HG02885 (cell line): ENCODE data around the gene FTCD.

Experiments used
- ATAC-seq: cut with Tn5 transposase; IDR thresholded peaks from one replicate; pipeline ENCODE4 v1.9.1; 2021; ENCODE audit warnings: mild to moderate bottlenecking; ENCODE audit not compliant: unreplicated experiment, poor library complexity

The FTCD gene

DNA sequence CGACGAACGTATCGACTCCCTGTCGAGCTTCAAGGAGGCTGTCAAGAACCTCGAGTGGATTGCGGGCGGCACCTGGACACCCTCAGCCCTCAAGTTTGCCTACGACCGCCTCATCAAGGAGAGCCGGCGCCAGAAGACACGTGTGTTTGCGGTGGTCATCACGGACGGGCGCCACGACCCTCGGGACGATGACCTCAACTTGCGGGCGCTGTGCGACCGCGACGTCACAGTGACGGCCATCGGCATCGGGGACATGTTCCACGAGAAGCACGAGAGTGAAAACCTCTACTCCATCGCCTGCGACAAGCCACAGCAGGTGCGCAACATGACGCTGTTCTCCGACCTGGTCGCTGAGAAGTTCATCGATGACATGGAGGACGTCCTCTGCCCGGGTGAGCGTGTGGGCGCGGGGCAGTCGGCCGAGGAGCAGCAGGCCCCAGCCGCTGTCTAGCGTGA lies 29.5 kb downstream of the FTCD start:
- ATAC-seq: no peak

DNA sequence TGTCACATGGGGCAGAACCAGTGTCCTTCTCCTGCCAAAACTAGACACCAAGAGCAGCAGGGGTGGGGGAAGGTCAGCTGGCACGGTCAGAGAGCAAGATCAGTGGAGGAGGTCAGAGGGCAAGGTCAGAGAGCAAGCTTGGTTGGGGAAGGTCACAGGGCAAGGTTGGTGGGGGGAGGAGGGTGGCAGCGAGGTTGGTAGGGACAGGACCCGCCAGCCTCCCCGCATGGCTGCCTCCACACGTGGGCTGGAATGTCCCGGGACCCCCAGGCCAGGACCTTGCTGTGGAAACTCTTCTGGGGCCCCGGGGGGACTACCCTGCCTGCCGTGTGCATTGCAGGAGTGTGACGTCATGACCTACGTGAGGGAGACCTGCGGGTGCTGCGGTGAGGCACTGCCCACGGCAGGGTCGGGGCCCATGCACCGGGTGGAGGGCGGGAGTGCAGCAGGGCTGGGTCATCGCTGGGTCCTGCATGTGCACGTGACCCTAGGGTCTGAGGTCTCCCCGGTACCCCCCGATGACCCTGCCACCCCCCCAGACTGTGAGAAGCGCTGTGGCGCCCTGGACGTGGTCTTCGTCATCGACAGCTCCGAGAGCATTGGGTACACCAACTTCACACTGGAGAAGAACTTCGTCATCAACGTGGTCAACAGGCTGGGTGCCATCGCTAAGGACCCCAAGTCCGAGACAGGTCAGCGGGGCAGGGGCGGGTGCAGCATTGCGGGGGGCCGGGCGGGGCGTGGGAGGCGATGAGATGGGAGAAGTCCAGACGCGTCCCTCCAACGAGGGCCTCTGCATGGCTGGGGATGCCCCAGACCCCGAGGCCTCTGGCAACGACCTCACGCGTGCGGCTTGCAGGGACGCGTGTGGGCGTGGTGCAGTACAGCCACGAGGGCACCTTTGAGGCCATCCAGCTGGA lies 30.2 kb downstream of the FTCD start:
- no peak for ATAC-seq

DNA sequence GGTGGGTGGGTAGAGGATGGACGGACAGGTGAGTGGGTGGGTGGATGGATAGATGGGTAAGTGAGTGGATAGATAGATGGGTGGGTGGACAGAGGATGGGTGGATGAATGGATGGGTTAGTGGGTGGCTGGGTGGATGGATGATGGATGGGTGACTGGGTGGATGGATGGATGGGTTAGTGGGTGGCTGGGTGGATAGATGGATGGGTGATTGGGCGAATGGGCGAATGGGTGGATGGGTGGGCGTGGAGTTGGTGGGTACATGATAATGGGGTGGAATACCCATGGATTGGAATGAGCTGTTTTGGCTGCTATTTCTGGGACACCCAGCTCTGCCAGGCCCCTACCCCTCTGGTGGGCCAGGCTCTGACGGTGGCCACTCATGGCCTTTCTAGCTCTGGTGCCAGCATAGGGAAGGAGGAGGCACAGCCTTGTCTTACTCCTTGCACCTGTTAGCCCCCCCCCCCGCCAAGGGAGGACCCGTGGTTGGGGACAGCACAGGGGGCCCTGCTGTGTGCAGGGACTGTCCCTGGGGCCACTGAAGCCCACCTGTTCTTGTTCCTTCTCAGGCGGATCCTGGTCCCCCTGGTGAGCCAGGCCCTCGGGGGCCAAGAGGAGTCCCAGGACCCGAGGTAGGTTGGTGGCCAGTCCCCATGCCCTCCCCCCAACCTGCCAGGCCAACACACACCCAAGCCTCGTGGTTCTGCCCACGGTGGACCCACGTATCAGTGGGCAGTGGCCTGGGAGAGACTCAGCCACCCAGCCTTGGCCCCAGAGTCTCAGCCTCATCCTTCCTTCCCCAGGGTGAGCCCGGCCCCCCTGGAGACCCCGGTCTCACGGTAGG lies 31.1 kb downstream of the FTCD start:
- ATAC-seq: no peak

DNA sequence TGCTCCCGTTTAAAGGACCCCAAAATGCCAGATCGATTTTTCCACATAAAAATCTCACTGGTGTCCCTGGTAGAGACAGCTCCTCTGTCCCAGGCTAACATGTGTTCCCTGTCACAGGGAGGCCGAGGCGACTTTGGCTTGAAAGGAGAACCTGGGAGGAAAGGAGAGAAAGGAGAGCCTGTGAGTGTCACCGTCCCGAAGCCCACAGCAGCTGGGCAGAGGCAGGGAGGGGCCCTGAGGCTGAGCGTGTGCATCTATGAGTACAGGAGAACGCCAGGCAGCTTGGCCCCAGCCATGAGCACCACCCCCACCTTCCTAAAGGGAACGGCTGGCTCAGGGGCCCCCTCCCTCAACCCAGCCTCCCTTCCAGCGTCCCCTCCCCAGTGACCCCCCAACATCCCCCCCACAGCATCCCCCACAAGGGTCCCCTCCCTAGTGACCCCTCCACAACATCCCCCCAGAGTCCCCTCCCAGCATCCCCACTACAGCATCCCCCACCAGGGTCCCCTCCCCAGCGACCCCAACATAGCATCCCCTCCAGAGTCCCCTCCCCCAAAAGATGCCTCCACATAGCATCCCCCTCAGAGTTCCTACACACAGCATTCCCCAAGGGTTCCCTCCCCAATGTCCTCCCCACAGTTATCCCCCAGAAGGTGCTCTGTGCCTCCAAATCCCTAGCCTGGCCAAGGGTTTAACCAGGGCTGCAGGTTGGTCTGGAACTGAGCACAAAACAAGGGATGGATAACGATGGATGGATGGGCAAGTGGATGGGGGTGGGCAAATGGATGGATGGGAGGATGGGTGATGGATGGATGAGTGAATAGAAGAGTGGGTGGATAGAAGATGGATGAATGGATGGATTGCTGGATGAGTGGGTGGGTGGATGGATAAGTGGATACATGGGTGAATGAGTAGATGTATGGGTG lies 32.4 kb downstream of the FTCD start:
- ATAC-seq: no peak

DNA sequence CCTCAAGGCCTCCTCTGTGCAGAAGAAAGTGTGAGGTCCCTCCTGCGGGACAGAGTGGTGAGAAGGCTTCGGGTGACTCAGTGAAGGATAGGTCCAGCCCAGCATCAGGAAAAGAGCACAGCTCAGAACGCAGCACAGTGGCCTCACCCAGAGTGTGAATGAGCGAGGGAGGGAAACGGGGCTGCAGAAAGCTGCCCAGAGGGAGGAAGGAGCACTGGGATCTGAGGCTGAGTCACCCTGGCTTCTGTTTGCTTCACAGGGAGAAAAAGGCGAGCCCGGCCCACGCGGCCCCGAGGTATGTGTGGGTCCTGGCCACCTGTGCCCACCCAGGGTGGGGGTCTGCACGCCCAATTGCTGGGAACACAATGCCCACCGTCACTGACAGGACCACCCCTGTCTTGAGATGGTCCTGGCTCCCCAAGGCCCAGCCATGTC lies 33.1 kb downstream of the FTCD start:
- ATAC-seq: no peak

DNA sequence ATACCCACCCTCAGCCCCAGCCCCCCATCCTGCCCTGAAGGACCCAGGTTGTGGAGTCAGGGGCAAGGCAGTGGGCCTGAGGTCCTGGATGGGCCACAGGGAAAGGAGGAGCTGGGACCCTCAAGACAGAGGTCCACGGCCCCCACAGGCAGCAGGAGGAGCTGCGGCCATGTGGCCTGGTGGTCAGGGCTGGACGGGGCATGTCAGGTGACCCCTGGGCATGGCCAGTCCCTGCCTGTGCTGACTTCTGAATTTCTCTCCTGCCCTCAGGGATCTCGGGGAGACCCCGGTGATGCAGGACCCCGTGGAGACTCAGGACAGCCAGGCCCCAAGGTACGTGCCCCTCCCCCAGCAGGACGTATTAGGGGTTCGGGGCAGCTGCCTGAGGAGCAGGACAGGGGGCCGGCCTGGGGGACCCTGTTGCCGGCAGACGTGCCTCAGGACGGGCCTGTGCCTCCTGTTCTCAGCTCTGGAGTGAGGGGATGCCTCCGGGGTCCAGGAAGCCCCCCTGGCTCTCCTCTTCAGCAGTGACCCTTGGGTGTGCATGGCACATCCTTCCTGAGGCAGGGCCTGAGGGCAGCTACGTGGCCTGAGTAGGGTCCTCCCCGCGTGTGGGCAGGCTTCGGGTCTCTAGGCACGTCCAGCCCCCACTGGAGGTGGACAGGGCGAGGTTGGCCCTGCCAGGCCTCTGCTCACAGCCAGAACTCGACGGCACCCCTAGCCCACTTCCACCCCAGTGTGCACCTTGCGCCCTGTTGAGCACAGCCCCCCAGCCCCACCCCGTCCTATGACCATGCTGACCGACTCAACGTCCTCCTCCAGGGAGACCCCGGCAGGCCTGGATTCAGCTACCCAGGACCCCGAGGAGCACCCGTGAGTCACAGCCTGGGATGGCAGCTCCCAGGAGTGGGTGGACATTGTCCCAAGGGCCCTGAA lies 33.8 kb downstream of the FTCD start:
- ATAC-seq: no peak

DNA sequence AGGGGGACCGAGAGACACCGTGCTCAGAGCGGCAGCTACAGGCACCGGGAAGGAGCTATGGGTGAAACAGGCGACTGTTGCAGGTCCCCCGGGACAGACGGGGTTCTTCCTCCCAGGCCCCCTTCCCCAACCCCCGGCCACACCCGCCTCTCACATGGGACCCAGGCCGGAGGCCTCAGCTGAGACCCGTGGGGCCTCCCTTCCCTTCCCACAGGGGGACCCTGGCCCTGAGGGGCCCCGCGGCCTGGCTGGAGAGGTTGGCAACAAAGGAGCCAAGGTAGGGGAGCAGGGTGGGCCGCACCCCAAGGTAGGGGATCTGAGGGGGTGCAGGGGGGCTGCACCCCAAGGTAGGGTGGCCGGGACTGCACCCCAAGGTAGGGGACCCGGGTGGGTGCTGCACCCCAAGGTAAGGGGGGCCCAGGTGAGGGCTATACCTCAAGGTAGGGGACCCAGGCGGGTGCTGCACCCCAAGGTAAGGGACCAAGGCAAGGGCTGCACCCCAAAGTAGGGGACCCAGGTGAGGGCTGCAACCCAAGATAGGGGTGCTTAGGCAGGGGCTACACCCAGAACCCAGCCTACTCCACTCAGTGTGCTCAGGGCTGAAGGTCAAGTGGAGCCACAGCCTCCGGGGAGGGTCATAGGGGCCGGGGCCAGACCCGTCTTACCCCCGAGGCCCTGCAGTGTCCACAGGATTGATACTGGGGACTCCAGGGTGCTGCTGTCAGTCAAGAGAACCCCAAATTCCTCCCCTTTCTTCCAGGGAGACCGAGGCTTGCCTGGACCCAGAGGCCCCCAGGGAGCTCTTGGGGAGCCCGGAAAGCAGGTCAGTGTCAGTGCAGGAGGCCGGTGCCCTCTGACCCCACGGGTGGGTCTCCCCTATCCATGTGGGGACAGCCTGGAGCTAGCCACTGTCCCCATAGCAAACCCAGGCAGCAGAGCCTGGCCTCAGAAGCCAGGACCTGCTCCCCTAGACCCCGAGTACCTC lies 34.8 kb downstream of the FTCD start:
- no peak for ATAC-seq

DNA sequence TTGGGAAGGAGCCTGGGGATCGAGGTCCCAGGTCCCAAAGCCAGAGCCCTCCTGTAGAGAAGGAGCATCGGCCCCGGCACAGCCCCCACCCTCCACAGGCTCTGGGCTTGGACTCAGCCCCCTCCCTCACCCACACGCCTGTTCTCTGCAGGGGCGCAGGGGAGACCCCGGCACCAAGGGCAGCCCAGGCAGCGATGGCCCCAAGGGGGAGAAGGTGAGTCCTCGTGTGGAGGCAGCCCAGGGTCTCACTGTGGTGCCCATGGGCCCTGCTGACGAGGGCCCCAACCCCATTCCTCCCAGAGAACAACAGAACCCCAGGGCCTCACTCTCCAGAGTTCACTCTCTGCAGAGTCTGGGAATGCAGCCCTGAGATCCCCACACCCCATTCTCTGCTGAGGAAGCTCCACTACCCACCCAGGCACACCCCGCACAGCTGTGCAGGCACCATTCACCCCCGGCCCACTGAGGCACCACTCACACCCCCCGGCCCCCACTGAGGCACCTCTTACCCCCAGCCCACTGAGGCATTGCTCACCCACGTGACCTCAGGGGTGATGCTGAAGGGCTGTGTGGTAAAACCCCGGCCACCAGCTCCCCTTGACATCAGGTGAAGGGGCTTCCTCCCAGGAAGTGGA lies 35.6 kb downstream of the FTCD start:
- ATAC-seq: no peak

DNA sequence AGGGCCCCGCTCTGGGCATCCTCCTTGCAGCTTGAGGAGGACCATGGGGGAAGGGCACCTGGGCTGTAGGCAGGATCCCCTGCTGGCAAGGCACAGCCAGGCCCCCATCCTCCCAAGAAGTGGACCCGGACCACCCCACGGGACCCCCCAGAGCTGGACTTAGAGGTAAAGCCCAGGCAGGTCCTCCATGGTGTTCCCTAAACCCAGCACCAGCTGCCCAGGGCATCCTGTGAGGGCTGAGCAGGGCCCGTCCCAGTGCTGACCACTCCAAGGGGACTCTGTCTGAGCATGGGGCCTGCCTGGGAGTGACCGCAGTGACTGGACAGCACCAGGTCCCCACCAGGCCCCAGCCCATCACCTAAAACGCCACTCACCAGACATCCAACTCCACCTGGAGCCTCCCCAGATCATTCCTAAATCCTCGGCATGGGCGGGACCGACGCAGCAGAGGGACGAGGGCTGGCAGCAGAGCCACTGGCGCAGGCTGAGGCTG lies 36.2 kb downstream of the FTCD start:
- ATAC-seq: no peak

DNA sequence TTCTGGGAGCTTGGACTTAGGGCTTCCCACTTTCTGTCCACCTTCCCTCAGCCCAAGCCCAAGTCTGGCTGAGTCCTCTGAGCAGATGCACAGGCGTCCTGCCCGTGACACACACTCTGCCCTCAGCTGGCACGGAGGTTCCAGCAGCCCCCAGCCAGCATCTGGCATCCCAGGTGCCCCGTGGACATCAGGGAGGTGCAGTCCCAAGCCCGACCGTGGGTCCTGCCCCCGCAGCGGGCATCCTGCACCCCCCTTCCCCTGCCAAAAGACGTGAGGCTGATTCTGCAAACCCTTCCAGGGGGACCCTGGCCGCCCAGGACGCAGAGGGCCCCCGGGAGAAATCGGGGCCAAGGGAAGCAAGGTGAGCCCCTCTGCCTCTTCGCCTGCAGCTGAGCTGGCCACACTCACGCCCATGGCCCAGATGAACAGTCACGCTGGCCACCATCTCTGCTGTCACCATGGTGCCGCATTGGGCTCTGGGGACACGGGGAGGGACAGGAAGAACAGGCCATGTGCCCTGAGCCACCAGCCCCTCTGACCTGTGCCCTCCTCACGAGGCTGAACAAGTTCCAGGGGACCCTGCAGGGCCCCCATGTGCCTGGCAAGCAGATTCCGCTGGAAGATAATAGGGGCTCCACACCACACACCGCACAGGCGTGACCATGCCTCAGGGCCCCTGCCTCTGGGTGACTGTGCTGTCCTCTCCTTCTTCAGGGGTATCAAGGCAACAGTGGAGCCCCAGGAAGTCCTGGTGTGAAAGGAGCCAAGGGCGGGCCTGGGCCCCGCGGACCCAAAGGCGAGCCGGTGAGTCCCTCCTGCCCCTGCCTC lies 36.8 kb downstream of the FTCD start:
- no peak for ATAC-seq

DNA sequence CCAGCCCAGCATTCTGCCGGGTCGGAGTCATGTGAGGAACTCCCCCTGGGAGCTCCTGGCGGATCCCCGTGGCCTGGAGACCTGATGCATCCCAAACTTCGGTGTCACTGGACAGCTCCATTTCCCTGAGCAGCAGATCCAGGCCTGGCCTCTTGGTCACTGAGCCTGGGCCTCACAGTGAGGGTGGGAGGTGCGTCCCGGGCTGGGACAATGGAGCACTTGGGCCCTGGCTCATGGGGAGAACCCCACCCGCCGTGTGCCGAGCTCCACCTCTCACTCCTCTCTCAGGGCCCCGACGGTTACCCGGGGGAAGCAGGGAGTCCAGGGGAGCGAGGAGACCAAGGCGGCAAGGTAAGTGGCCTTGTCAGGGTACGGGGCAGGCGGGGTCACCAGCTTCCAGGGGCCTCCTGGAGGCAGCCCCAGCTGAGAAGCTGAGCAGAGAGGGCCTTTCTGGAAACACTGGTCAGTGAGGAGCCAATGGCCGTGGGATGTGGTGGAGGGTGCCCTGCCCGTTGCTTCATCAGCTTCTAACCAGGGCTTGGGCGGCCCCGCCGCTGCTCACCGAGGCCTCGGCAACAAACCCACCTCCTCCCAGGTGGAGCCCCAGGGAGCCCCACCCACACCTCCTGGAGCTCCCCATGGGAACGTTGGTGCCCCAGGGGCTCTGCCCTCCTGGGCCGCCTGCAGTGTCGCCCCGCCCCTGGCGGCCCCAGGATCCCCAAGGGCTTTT lies 37.6 kb downstream of the FTCD start:
- no peak for ATAC-seq

DNA sequence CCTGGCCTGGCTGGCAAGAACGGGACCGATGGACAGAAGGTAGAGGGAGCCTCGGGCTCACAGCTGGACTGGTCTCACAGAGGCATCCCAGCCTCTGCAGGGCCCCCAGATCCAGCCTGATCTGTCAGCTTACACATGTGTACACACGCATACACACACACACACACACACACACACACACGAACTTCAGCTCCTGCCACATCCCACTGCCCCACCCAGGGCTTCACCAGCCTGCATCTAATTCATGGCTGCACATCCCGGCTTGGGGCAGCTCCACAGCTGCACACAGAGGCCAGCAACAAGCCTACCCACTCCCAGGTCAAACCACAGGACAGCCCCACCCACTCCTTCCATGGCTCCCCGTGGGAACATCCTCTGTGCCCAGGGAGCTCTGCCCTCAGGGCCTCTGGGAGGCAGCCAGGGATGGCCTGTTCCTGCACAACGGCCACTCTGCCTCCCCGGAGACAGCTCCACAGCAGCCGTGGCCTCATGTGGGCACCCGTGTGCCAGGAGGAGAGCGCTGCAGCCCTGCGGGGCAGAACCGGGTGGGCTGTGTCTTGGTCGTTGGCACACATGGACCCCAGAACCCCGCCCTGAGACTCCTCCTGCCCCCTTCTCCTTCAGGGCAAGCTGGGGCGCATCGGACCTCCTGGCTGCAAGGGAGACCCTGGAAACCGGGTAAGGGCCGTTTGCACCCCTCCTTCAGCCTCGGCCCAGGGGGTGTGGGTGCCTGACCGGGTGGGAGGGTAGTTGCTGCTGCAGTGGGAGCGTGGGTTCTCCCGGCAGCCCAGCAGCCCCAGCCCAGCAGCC lies 38.4 kb downstream of the FTCD start:
- no peak for ATAC-seq

DNA sequence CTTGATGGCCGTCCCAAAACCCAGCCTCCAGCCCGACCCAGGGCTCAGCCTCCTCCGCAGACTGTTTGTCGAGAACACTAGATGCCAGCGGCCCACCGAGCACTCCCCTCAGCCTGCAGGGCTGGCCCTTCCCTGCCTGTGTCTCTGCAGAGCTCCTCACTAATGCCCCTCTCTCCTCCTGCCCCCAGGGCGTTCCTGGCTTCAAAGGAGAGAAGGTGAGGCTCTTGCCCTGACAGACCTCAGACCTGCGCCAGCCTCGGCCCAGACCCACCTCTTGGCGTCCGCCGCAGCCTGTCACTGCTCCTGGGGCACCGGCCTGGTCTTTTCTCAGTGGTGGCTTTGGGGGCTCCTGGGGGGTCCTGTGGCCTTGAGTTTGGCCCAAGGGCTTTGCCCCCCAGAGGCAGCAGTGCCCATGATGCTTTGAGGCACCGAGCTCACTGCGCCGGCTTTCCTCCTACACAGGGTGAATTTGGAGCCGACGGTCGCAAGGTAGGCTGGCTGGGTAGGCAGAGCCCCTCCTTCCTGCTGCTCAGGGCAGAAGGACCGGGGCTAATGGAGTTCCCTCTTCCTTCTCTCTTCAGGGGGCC lies 39.1 kb downstream of the FTCD start:
- no peak for ATAC-seq

DNA sequence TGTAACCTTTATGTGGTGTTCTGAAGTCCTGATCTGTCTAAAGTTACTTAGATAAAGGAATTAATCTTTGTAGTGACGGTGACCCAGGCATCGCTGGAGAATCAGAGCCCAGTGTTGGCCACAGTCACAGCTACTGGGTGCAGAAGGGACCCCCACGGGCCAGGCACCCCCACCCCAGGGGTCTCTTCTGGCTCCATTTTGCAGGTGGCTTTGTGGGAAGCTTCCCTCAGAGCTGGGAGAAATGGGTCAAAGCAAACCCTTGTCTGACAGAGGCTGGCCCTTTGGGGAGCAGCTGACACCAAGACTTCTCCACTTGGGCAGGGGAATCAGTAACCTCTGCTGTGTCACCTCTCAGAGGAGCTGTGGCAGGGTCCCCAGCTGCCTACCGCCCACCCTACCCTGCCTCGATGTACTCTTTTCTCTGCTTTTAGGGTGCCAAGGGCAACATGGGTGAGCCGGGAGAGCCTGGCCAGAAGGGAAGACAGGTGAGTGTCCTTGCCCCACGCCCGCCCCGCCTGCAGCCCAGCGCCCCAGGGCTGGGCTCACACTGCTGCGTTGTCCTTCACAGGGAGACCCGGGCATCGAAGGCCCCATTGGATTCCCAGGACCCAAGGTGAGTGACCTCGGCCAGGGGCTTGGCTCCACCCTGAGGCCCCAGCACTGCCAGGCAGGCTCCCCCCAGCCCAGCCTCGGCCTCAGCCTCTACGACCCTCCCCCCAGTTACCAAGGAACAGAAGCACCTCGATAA lies 39.8 kb downstream of the FTCD start:
- no peak for ATAC-seq
